AG08395 (cell line): ENCODE measurements around the gene WFIKKN2.
A peak's percentile ranks its signal among the peaks of the same experiment; 100 is the strongest.
"Not testable (repeated sequence)": the region's sequence is repeated elsewhere in the genome, so short reads cannot be mapped to it uniquely, and the experiment has no call there.

Source experiments
- DNase-seq: peaks from one replicate; pipeline ENCODE4 v3.0.0; 2012; ENCODE audit warnings: mixed read lengths, low spot score

Gene WFIKKN2

GRCh38 chr17:50835301-50836234 is at the start of gene WFIKKN2:
Gene WFIKKN2 (plus strand): TSS chr17:50835586. CDS start chr17:50835938, 352 bp downstream.
- DNase-seq, result no peak

- peak; percentile 56 for DNase-seq
These were observed 49.3 kb upstream of the WFIKKN2 start for GRCh38 chr17:50785946-50786570.

- DNase-seq, result no peak
These were observed 48.3 kb upstream of the WFIKKN2 start for GRCh38 chr17:50787106-50787505.

GRCh38 chr17:50790618-50791017 is 44.8 kb upstream of the WFIKKN2 start:
- no peak for DNase-seq

- DNase-seq, result no peak
These were observed 43.3 kb upstream of the WFIKKN2 start for GRCh38 chr17:50792132-50792531.

- no peak for DNase-seq
These were observed 42.4 kb upstream of the WFIKKN2 start for GRCh38 chr17:50793007-50793406.

GRCh38 chr17:50794361-50794760 is 41.0 kb upstream of the WFIKKN2 start:
- DNase-seq, result no peak

GRCh38 chr17:50797135-50797810 is 38.1 kb upstream of the WFIKKN2 start:
- DNase-seq, result no peak

GRCh38 chr17:50798424-50799288 is 36.7 kb upstream of the WFIKKN2 start:
- no peak for DNase-seq

- no peak for DNase-seq
These were observed 35.8 kb upstream of the WFIKKN2 start for GRCh38 chr17:50799582-50799981.

- no peak for DNase-seq
These were observed 35.1 kb upstream of the WFIKKN2 start for GRCh38 chr17:50800196-50800700.

- DNase-seq, result no peak
These were observed 32.5 kb upstream of the WFIKKN2 start for GRCh38 chr17:50802609-50803571.

- no peak for DNase-seq
These were observed 31.7 kb upstream of the WFIKKN2 start for GRCh38 chr17:50803676-50804075.

GRCh38 chr17:50804749-50805475 is 30.5 kb upstream of the WFIKKN2 start:
- DNase-seq, result not testable (repeated sequence)

GRCh38 chr17:50805486-50805885 is 29.9 kb upstream of the WFIKKN2 start:
- no peak for DNase-seq

GRCh38 chr17:50806141-50806643 is 29.2 kb upstream of the WFIKKN2 start:
- DNase-seq, result no peak

- DNase-seq, result no peak
These were observed 28.4 kb upstream of the WFIKKN2 start for GRCh38 chr17:50807009-50807408.

GRCh38 chr17:50807675-50808074 is 27.7 kb upstream of the WFIKKN2 start:
- DNase-seq, result no peak

GRCh38 chr17:50808413-50808812 is 27.0 kb upstream of the WFIKKN2 start:
- DNase-seq, result no peak
